Stimulated activated CD8-positive, alpha-beta memory T cell treated with anti-CD3 and anti-CD28 coated beads, Interleukin-15, amount 100 ng/mL, for 4 hours (primary cell): ENCODE results near the gene DCLRE1C.
A peak's percentile ranks its signal among the peaks of the same experiment; 100 is the strongest.
"Not testable (repeated sequence)": the region's sequence is repeated elsewhere in the genome, so short reads cannot be mapped to it uniquely, and the experiment has no call there.

ENCODE experiments used
- DNase-seq, 2 donors: peaks; one replicate each; pipeline ENCODE4 v3.0.0-alpha.2; 2020; ENCODE audit warnings: low read depth in 2 of 2

The DCLRE1C gene

GRCh38 chr10:14880229-14880628, 73.7 kb downstream of the DCLRE1C start:
- no peak for DNase-seq

GRCh38 chr10:14879928-14880193, 74.0 kb downstream of the DCLRE1C start:
- no peak for DNase-seq

- peak; percentile 10 to 12 for DNase-seq
Measured at GRCh38 chr10:14879124-14879927, 74.6 kb downstream of the DCLRE1C start.

GRCh38 chr10:14878266-14879123, 75.4 kb downstream of the DCLRE1C start, which contains the start of gene SUV39H2:
SUV39H2 (plus strand) TSS chr10:14878866; CDS start chr10:14878889, 23 bp downstream.
- peak; percentile 84 to 90 for DNase-seq

GRCh38 chr10:14876764-14877163, 77.1 kb downstream of the DCLRE1C start:
- no peak for DNase-seq

GRCh38 chr10:14875941-14876340, 78.0 kb downstream of the DCLRE1C start:
- no peak for DNase-seq

GRCh38 chr10:14873090-14873760, 80.7 kb downstream of the DCLRE1C start:
- no peak for DNase-seq

GRCh38 chr10:14864871-14865270, 89.0 kb downstream of the DCLRE1C start:
- DNase-seq, result not testable (repeated sequence)

GRCh38 chr10:14864466-14864865, 89.4 kb downstream of the DCLRE1C start:
- DNase-seq, result not testable (repeated sequence)

GRCh38 chr10:14860791-14861190, 93.1 kb downstream of the DCLRE1C start:
- no peak for DNase-seq

- no peak for DNase-seq
Measured at GRCh38 chr10:14859775-14860174, 94.1 kb downstream of the DCLRE1C start.

- no peak for DNase-seq
Measured at GRCh38 chr10:14859043-14859442, 94.9 kb downstream of the DCLRE1C start.

GRCh38 chr10:14858338-14858960, 95.4 kb downstream of the DCLRE1C start:
- DNase-seq, result no peak

- DNase-seq, result no peak
Measured at GRCh38 chr10:14855453-14855852, 98.4 kb downstream of the DCLRE1C start.

- no peak for DNase-seq
Measured at GRCh38 chr10:14852236-14852635, 101.7 kb downstream of the DCLRE1C start.
